GM21786 (cell line): ENCODE measurements around the gene MINDY4.
A peak's percentile ranks its signal among the peaks of the same experiment; 100 is the strongest.

ENCODE experiments used
- ATAC-seq: cut with Tn5 transposase; IDR thresholded peaks from one replicate; pipeline ENCODE4 v1.9.1; 2021; ENCODE audit not compliant: unreplicated experiment

The MINDY4 gene

GRCh38 chr7:30741289-30741688, 29.9 kb upstream of the MINDY4 start:
- no peak for ATAC-seq

GRCh38 chr7:30743371-30744074, 27.7 kb upstream of the MINDY4 start:
- no peak for ATAC-seq

- ATAC-seq = no peak
Observed at GRCh38 chr7:30744075-30744417, 27.2 kb upstream of the MINDY4 start.

DNA sequence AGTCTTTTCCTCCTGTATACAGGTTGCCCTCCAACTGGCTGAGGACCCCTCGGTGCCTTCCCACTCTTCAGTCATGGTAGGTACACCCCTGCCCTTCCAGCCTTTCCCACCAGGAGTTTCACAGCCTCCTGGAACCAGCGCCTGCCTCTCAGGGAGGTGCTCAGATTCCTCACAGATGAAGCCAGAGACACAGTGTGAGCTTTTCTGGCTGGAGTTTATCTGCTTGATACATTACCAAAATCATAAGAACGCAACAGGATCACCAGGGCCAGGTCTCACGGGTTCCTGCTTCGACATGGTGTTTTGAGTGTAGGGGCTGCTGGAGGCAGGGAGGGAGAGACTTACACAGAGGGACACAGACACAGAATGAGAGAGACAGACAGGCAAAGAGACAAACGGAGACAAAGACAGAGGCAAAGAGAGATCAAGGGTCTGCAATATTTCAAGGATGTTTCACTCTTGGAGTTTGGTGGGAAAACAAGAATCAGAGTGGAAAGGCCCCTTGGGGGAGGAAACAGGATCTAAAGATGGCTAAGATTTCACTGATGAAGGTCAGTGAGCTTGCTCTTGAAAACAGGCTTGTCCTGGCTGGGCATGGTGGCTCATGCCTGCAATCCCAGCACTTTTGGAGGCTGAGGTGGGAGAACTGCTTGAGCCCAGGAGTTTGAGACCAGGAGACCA, 25.8 kb upstream of the MINDY4 start:
- ATAC-seq = no peak

- no peak for ATAC-seq
Observed at GRCh38 chr7:30750010-30750409, 21.2 kb upstream of the MINDY4 start.

DNA sequence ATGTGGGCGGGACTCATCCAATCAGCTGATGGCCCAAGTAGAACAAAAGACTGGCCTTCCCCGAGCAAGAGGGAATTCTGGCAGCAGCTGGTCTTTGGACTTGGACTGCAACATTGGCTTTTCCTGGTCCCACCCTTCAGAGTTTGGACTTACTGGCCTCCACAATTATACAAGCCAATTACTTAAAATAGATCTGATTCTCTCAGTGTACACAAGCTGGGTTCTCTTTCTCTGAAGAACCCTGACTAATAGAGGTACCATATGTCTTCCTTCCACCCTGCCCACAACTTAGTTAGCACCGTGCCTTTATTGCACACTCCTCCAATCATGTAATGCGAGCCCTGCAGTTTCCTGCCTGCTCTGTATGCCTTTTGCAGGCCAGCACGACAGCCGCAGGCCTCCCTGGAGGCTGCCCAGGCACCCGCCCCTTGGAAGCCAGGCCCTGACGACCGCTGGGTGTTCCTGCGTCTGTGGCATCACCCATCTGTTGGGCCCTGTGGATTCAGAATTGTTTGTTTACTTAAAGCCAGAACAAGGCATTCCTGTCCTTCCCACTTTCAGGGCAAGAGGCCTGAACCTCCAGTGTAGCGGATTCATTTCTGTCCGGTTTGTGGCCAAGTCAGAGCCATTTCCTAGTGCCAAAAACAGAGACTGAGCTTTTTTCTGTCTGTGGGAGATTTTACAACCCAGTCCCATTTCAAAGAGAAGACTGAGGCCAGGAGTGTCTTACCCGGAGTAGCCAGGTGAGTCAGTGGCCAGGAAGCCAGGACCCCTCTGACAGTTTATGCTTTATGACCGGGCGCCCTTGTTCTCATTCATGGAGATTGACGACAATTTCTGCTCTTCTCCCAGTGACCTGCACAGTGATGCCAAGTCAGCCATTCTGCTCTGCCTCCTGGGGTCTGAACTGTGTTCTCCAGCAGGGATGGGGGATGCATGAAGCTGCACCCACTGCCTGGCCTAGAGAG, 20.2 kb upstream of the MINDY4 start:
- ATAC-seq = no peak

DNA sequence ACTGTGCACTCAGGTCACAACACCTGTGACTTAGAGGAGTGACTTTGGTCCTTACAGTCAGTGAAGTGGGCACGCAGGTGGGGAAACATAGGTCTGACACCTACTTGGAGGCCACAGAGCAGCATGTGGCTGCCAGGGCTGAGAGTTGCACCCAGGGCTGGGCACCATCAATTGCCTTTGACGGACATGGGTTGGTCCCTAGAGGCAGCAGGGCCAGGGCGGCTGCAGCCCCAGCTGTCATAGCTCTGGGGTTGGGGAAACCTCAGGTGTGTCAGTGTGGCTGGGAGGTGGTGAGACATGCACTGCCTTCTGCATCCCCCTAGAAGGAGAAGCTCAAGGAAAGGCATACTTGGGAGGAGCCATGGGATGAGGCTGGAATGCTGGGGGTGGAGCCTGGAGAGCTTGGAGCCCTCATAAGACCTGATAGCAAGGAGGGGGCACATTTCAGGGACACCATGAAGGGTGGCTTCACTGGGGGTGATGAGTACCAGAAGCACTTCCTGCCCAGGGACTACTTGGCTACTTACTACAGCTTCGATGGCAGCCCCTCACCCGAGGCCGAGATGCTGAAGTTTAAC, 19.4 kb upstream of the MINDY4 start, which contains the start of gene INMT:
Gene INMT, plus strand, starts transcription at position 440 of the 578 bp plus-strand sequence. Its CDS starts 16 bp downstream, at position 456.
- ATAC-seq = no peak

DNA sequence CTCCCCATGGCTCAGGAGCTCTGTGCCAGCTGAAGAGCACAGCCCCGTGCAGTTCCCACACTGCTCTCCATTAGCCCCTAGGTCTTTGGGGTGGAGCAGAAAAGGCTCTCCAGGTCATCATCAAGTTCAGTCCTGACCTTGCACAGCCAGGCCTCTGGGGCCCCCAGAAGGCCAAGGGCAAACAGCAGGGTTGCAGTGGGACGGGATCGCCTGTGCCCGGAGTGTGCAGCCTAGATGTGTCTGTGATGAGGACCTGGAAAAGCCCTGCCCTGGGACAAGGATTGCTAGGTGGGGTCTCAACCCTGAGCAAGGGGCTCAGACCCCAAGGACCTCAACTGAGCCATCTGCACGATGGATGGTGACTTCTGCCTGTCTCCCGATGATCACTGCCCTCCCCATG, 18.7 kb upstream of the MINDY4 start:
- ATAC-seq = no peak

DNA sequence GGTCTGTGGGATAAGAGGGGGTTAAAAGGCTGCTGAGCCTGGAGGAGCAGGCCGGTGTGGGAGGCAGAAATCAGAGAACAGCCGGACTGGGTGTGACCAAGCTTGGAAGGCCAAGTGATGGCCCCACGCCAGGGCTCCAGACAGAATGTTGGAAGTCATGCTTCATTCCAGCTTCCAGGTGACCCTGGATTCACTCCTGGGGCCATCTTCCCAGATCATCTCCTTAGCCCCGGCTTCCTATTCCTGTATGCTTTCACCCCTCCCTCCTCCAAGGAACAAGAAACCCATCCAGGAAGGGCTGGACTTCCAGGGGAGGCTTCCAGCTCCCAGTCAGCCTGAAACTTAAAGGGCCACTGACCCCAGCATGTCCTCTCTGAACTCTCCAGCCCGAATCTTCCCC, 18.2 kb upstream of the MINDY4 start:
- ATAC-seq = no peak

DNA sequence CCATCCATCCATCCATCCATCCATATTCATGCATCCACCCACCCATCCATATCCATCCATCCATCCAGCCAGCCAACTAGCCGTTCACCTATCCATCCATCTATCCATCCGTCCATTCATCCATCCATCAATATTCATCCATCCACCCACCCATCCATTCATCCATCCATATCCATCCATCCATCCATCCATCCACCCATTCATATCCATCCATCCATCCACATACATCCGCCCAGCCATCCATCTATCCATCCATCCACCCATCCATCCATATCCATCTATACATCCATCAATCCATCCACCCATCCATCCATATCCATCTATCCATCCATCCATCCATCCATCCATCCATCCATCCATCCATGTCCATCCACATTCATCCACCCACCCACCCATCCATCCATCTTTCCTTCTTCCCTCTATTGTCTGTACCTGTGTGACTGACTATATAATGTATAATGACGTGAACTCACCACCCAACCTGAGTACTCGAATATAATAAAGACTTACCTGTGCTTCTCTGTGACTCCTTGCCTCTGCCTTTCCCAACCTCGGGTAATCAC, 16.8 kb upstream of the MINDY4 start:
- no peak for ATAC-seq

DNA sequence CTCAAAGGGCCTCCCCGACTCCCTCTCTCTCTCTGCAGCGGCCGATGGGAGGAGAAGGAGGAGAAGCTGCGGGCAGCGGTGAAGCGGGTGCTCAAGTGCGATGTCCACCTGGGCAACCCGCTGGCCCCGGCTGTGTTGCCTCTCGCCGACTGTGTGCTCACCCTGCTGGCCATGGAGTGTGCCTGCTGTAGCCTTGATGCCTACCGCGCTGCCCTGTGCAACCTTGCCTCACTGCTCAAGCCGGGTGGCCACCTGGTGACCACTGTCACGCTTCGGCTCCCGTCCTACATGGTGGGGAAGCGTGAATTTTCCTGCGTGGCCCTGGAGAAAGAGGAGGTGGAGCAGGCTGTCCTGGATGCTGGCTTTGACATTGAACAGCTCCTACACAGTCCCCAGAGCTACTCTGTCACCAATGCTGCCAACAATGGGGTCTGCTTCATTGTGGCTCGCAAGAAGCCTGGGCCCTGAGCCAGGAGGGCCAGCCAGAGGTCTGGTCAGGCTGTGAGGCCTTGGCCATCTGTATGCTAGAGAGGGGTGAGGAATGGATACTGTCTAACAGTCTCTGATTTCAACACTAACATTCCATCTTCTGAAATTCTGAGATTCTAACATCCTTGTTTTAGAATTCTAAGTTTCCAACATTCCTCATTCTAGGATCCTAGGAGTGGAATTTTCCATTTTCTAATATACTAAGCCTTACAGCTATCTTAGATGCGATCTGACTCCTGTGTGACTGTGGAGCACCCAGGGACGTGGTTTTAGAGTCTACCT, 15.6 kb upstream of the MINDY4 start:
- no peak for ATAC-seq

GRCh38 chr7:30757342-30757692, 13.9 kb upstream of the MINDY4 start:
- ATAC-seq = no peak

- no peak for ATAC-seq
Observed at GRCh38 chr7:30760514-30761213, 10.6 kb upstream of the MINDY4 start.

GRCh38 chr7:30761214-30762156, 9.7 kb upstream of the MINDY4 start:
- ATAC-seq = no peak

GRCh38 chr7:30764030-30764975, 6.9 kb upstream of the MINDY4 start:
- peak; percentile 97 for ATAC-seq

GRCh38 chr7:30765408-30765807, 5.8 kb upstream of the MINDY4 start:
- no peak for ATAC-seq

- ATAC-seq = no peak
Observed at GRCh38 chr7:30770845-30771173, 408 bp upstream of the MINDY4 start.
